Panc1 (cell line): ENCODE data around the gene CYB5R2. TPM values are rescaled to one million over a fixed set of nuclear protein-coding genes. Genes with fewer than 3 reads are reported as not detected.

Experiments
- ATAC-seq: fragments of 200-7000 bp; cut with Tn5 transposase; 2 replicates; pipeline ENCODE4 v1.9.1; 2020; ENCODE audit warnings: mild to moderate bottlenecking, moderate library complexity
- BruUV-seq: library from RNA; stranded (reverse); fragments of 400-500 nt; replicated peaks from 2 replicates; lab custom pipeline; 2021; lab: Mats Ljungman, UMichigan
- CTCF ChIA-PET: fragments of 300-600 bp; sonication (Branson Sonifier 250); formaldehyde crosslinking; loops from one replicate; lab custom pipeline; 2022; ENCODE audit warnings: antibody characterized with exemption; lab: Charles Lee
- POLR2A ChIA-PET: fragments of 300-600 bp; sonication (Branson Sonifier 250); formaldehyde crosslinking; loops from one replicate; lab custom pipeline; 2022; ENCODE audit warnings: antibody characterized with exemption; lab: Charles Lee
- DNase-seq: peaks from one replicate; pipeline ENCODE4 v3.0.0-alpha.2; 2010; ENCODE audit warnings: low read depth, low spot score
- H3K27ac ChIP-seq: 2 replicates; pipeline ENCODE4 v1.5.1; 2011; ENCODE audit warnings: mild to moderate bottlenecking, low read length, inconsistent platforms
- H3K27me3 ChIP-seq: fragments of 200-500 bp; sonication (Bioruptor generic); 2 replicates; pipeline ENCODE4 v1.6.0; 2014; ENCODE audit warnings: low read length, inconsistent platforms; ENCODE audit not compliant: control insufficient read depth, insufficient read depth
- H3K36me3 ChIP-seq: fragments of 200-500 bp; sonication (Bioruptor generic); 2 replicates; pipeline ENCODE4 v1.5.1; 2014; ENCODE audit warnings: inconsistent platforms, mild to moderate bottlenecking, low read length, moderate library complexity; ENCODE audit not compliant: control insufficient read depth, insufficient read depth
- H3K4me1 ChIP-seq: 2 replicates; pipeline ENCODE4 v1.5.1; 2011; ENCODE audit warnings: inconsistent platforms, mild to moderate bottlenecking, low read length, moderate library complexity; ENCODE audit not compliant: control insufficient read depth, insufficient read depth
- H3K4me3 ChIP-seq, 2 experiments: 2 replicates each; pipeline ENCODE4 v1.5.1; 2011 to 2012; ENCODE audit warnings: low read depth in 2 of 2, low read length in 2 of 2, mild to moderate bottlenecking in 2 of 2, inconsistent platforms in 1 of 2, moderate library complexity in 1 of 2
- H3K9me3 ChIP-seq: fragments of 200-500 bp; sonication (Bioruptor generic); 2 replicates; pipeline ENCODE4 v1.5.1; 2014; ENCODE audit warnings: low read depth, mild to moderate bottlenecking, inconsistent platforms, low read length, moderate library complexity; ENCODE audit not compliant: control insufficient read depth, insufficient read depth
- CTCF ChIP-seq: fragments of 450-650 bp; IDR thresholded peaks from 2 replicates; pipeline ENCODE4 v1.5.1; 2017; ENCODE audit warnings: mild to moderate bottlenecking
- POLR2AphosphoS5 ChIP-seq: IDR thresholded peaks from 2 replicates; pipeline ENCODE4 v1.6.1; 2012; ENCODE audit warnings: mild to moderate bottlenecking, low read depth, low read length, moderate library complexity
- REST ChIP-seq, 2 experiments: IDR thresholded peaks; 2 replicates each; pipeline ENCODE4 v1.6.1; 2011 to 2012; ENCODE audit warnings: low read depth in 2 of 2, control low read depth in 1 of 2, low read length in 1 of 2, mild to moderate bottlenecking in 1 of 2, moderate library complexity in 1 of 2; ENCODE audit not compliant: insufficient read depth in 1 of 2
- SIN3A ChIP-seq: IDR thresholded peaks from 2 replicates; pipeline ENCODE4 v1.6.1; 2012; ENCODE audit warnings: low read depth, mild to moderate bottlenecking, low read length, moderate library complexity, borderline replicate concordance; ENCODE audit not compliant: insufficient read depth
- TCF7L2 ChIP-seq: IDR thresholded peaks from 2 replicates; pipeline ENCODE4 v1.6.1; 2011; ENCODE audit warnings: mild to moderate bottlenecking, low read depth, low read length, inconsistent platforms
- in situ Hi-C: cut with HindIII; loops from 2 replicates; pipeline ENCODE4 v1.10.0; 2016; ENCODE audit warnings: low sequenced_read_pairs, low pct_unique_long_range_greater_than_20kb
- intact Hi-C: fragments of 100-400 bp; cut with micrococcal nuclease; formaldehyde crosslinking; loops from one replicate; pipeline ENCODE4 v1.10.0; 2022; ENCODE audit not compliant: unreplicated experiment
- total RNA-seq: library from RNA; stranded (reverse); gene quantifications from one replicate; pipeline ENCODE4 v1.2.1, GENCODE V29; 2021; ENCODE audit not compliant: unreplicated experiment

CYB5R2 gene
- total RNA-seq, 1 experiment from 2014 or later: 46.3 TPM

- Histone ChIP-seq H3K27me3 (no peaks in the 10 kb centered on the region), H3K27ac (no peak overlapping the region), H3K4me3 (no peak overlapping the region), H3K9me3 (no peaks in the 10 kb centered on the region), H3K36me3 (no peaks in the 10 kb centered on the region), H3K4me1 (no peaks in the 10 kb centered on the region)
- no peak for DNase-seq
- intact Hi-C loops (no loop called here), in situ Hi-C loops (no loop called here)
- ChIA-PET POLR2A (no interaction called here), CTCF (interaction anchor here (0.8 kb wide), 2 partner anchors 56 to 68 kb away, joined by 3 to 5 read pairs; no protein-coding TSS in a partner anchor)
- no peak for ATAC-seq
- TF ChIP-seq TCF7L2: no peak
- TF ChIP-seq POLR2AphosphoS5: no peak
- TF ChIP-seq REST (IDR thresholded peaks at IDR 0.05; ENCODE audit: insufficient read depth in 1 of 2, low read depth in 2 of 2, low read length in 1 of 2): no peak
- no peak for TF ChIP-seq SIN3A
- TF ChIP-seq CTCF: no peak
- BruUV-seq: no TSS peak
These were observed 34.3 kb downstream of the CYB5R2 start for GRCh38 chr11:7638710-7639642.

GRCh38 chr11:7637447-7638157 lies 35.7 kb downstream of the CYB5R2 start:
- H3K4me1 ChIP-seq: no peaks in the 10 kb centered on the region
- in situ Hi-C loops: no loop called here
- H3K27me3 ChIP-seq: no peaks in the 10 kb centered on the region
- POLR2A ChIA-PET: interaction anchor here (0.7 kb wide), 1 partner anchor 11 kb away, joined by 3 read pairs; no protein-coding TSS in a partner anchor
- intact Hi-C loops: no loop called here
- ATAC-seq: no peak
- BruUV-seq: no TSS peak
- H3K27ac ChIP-seq: no peak overlapping the region
- DNase-seq: no peak
- CTCF ChIA-PET: no interaction called here
- no peak overlapping the region for H3K4me3 ChIP-seq
- TF ChIP-seq TCF7L2 (no peak), CTCF (no peak), REST (IDR thresholded peaks at IDR 0.05; ENCODE audit: insufficient read depth in 1 of 2, low read depth in 2 of 2, low read length in 1 of 2) (no peak), POLR2AphosphoS5 (no peak), SIN3A (no peak)
- H3K9me3 ChIP-seq: no peaks in the 10 kb centered on the region
- no peaks in the 10 kb centered on the region for H3K36me3 ChIP-seq
